A549 (cell line): ENCODE measurements around the gene PGLYRP2.

Source experiments
- CTCF ChIP-seq: fragments of >200 bp; sonication (Bioruptor Twin); formaldehyde crosslinking; IDR thresholded peaks from 3 replicates; pipeline ENCODE4 v1.5.1; 2016
- HOXA7 ChIP-seq: fragments of 250-450 bp; sonication (Bioruptor Pico); IDR thresholded peaks from 2 replicates; pipeline ENCODE4 v1.5.0; 2020; ENCODE audit warnings: mild to moderate bottlenecking, moderate library complexity
- NR3C1 ChIP-seq: fragments of >200 bp; sonication (Bioruptor Twin); formaldehyde crosslinking; IDR thresholded peaks from 3 replicates; pipeline ENCODE4 v1.6.1; 2017
- ZFP36 ChIP-seq: fragments of 450-650 bp; IDR thresholded peaks from 2 replicates; pipeline ENCODE4 v1.6.1; 2014; ENCODE audit warnings: borderline replicate concordance; ENCODE audit not compliant: partially characterized antibody

GRCh38 chr19:15475169-15475568 lies 4.1 kb downstream of the PGLYRP2 start:
- TF ChIP-seq HOXA7 (CRISPR knock-in tag) (no peak), ZFP36 (no peak), CTCF (no peak), NR3C1 (no peak)
